Activated CD4-positive, alpha-beta memory T cell treated with anti-CD3 and anti-CD28 coated beads for 36 hours (primary cell): ENCODE results near the gene CADM2. TPM values are rescaled to one million over a fixed set of nuclear protein-coding genes. Genes with fewer than 3 reads are reported as not detected.
"Not testable (repeated sequence)": the region's sequence is repeated elsewhere in the genome, so short reads cannot be mapped to it uniquely, and the experiment has no call there.

ENCODE experiments used
- CTCF ChIA-PET: fragments of 350-600 bp; sonication (Branson Sonifier 250); formaldehyde crosslinking; loops from one replicate; lab custom pipeline; 2021; ENCODE audit warnings: antibody characterized with exemption, inconsistent platforms; lab: Charles Lee
- POLR2A ChIA-PET: fragments of 350-600 bp; sonication (Branson Sonifier 250); formaldehyde crosslinking; loops from one replicate; lab custom pipeline; 2021; ENCODE audit warnings: antibody characterized with exemption; lab: Charles Lee
- DNase-seq: peaks from one replicate; pipeline ENCODE4 v3.0.0-alpha.2; 2020
- H3K27ac Mint-ChIP-seq: one replicate; pipeline ENCODE4 v1.8.0; 2021; ENCODE audit warnings: mixed read lengths
- H3K27me3 Mint-ChIP-seq: one replicate; pipeline ENCODE4 v1.8.0; 2021; ENCODE audit warnings: mixed read lengths
- H3K36me3 Mint-ChIP-seq: one replicate; pipeline ENCODE4 v1.8.0; 2021; ENCODE audit warnings: mixed read lengths
- H3K4me1 Mint-ChIP-seq: one replicate; pipeline ENCODE4 v1.8.0; 2021; ENCODE audit warnings: low read depth, mixed read lengths
- H3K4me3 Mint-ChIP-seq: one replicate; pipeline ENCODE4 v1.8.0; 2021; ENCODE audit warnings: mild to moderate bottlenecking, mixed read lengths
- H3K9me3 Mint-ChIP-seq: one replicate; pipeline ENCODE4 v1.8.0; 2021; ENCODE audit warnings: mixed read lengths
- intact Hi-C: fragments of 100-400 bp; cut with micrococcal nuclease; formaldehyde crosslinking; loops from one replicate; pipeline ENCODE4 v1.15.1; 2023
- total RNA-seq, 2 experiments: library from RNA; stranded (reverse); gene quantifications; one replicate each; pipeline ENCODE4 v1.2.3, GENCODE V29; 2021

Gene CADM2
- total RNA-seq, 2 experiments from 2014 or later = not detected

DNA sequence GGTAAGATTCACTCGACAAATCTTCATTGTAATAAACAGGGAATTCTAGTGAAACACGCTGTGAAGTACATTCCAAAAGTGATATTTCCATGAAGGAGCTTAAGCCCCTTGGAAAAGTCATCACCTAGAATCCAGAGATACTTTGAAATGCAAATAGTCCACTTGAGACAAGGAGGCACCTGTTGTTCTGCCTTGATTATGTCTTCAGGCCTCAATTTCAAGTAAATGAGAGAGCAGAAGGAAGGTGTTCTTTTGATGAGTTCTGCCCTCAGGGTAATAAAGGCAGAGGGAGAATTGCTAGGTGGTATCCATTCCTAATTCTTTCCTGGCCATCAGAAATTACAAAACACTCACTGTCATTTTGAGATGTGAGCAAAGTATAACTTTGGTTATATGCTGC, 162.1 kb downstream of the CADM2 start:
- POLR2A ChIA-PET = no interaction called here
- no peaks in the 10 kb centered on the region for H3K4me1 Mint-ChIP-seq
- H3K9me3 Mint-ChIP-seq = peaks cover 22% of the 10 kb centered on the region
- CTCF ChIA-PET = no interaction called here
- H3K27ac Mint-ChIP-seq = no peak overlapping the region
- H3K4me3 Mint-ChIP-seq = no peak overlapping the region
- no peaks in the 10 kb centered on the region for H3K36me3 Mint-ChIP-seq
- no peaks in the 10 kb centered on the region for H3K27me3 Mint-ChIP-seq
- DNase-seq = no peak
- intact Hi-C loops = no loop called here

DNA sequence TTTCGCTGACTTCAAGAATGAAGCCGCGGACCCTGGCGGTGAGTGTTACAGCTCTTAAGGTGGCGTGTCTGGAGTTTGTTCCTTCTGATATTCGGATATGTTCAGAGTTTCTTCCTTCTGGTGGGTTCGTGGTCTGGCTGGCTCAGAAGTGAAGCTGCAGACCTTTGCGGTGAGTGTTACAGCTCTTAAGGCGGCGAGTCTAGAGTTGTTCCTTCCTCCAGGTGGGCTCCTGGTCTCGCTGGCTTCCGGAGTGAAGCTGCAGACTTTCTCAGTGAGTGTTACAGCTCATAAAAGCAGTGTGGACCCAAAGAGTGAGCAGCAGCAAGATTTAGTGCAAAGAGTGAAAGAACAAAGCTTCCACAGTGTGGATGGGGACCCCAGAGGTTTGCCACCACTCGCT, 174.1 kb downstream of the CADM2 start:
- H3K9me3 Mint-ChIP-seq, H3K27ac Mint-ChIP-seq, H3K27me3 Mint-ChIP-seq, CTCF ChIA-PET, H3K4me1 Mint-ChIP-seq, intact Hi-C loops, DNase-seq, H3K4me3 Mint-ChIP-seq, POLR2A ChIA-PET, H3K36me3 Mint-ChIP-seq: not testable (repeated sequence)

DNA sequence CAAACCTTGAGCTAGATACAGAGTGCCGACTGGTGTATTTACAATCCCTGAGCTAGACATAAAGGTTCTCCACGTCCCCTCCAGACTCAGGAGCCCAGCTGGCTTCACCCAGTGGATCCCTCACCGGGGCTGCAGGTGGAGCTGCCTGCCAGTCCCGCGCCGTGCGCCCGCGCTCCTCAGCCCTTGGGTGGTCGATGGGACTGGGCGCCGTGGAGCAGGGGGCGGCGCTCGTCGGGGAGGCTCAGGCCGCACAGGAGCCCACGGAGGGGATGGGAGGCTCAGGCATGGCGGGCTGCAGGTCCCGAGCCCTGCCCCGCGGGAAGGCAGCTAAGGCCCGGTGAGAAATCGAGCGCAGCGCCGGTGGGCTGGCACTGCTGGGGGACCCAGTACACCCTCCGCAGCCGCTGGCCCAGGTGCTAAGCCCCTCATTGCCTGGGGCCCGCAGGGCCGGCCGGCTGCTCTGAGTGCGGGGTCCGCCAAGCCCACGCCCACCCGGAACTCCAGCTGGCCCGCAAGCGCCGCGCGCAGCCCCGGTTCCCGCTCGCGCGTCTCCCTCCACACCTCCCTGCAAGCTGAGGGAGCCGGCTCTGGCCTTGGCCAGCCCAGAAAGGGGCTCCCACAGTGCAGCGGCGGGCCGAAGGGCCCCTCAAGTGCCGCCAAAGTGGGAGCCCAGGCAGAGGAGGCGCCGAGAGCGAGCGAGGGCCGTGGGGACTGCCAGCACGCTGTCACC, 175.1 kb downstream of the CADM2 start:
- POLR2A ChIA-PET, H3K27me3 Mint-ChIP-seq, H3K36me3 Mint-ChIP-seq, CTCF ChIA-PET, H3K27ac Mint-ChIP-seq, DNase-seq, H3K4me3 Mint-ChIP-seq, H3K9me3 Mint-ChIP-seq, H3K4me1 Mint-ChIP-seq, intact Hi-C loops: not testable (repeated sequence)

DNA sequence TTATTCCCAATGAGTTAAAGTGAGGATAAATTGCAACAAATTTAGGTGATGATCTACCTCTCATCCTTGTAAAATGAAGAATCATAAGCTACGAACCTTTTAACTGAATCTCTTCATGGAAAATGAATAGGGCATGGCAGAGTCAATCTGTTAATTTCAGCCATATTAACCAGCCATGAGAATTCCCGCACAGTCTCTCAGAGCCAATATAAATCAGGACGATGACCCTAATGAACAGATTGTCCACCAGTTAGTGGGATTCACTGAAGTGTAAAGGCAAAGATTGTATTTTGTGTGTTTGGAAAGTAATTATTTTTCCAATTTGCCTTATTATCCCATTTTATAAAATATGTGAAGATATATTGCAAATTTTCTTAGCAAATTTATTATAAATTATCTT, 183.8 kb downstream of the CADM2 start:
- no peak overlapping the region for H3K27ac Mint-ChIP-seq

DNA sequence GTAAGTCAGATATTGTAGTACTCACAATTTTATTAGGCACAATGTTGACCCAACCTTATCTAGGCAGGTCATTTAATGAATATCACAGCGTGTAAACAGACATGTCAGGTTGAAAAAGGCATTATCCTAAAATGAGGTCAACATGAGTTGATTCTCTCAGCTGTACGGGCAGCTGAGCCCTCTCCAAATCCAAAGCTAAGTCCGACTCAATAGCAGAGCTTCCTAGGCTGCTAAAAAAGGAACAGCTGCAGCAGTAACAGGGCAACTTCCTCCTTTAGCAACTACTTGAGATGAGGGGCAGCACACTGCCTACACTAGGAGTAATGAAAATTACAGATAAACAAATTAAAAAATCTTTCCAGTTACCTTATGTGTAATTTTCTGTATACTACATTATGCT, 189.2 kb downstream of the CADM2 start:
- ChIA-PET CTCF (no interaction called here), POLR2A (no interaction called here)
- H3K4me3 Mint-ChIP-seq = no peak overlapping the region
- no peaks in the 10 kb centered on the region for H3K4me1 Mint-ChIP-seq
- H3K36me3 Mint-ChIP-seq = no peaks in the 10 kb centered on the region
- no peak overlapping the region for H3K27ac Mint-ChIP-seq
- peaks cover 8% of the 10 kb centered on the region for H3K9me3 Mint-ChIP-seq
- no peaks in the 10 kb centered on the region for H3K27me3 Mint-ChIP-seq
- intact Hi-C loops = no loop called here
- DNase-seq = no peak

More for the DNA sequence above, 183.8 kb downstream of the CADM2 start:
- Mint-ChIP-seq H3K4me1 (no peaks in the 10 kb centered on the region), H3K9me3 (peaks cover 6% of the 10 kb centered on the region), H3K27me3 (no peaks in the 10 kb centered on the region), H3K36me3 (no peaks in the 10 kb centered on the region), H3K4me3 (no peak overlapping the region)
- DNase-seq = no peak
- intact Hi-C loops = no loop called here
- ChIA-PET CTCF (no interaction called here), POLR2A (no interaction called here)

DNA sequence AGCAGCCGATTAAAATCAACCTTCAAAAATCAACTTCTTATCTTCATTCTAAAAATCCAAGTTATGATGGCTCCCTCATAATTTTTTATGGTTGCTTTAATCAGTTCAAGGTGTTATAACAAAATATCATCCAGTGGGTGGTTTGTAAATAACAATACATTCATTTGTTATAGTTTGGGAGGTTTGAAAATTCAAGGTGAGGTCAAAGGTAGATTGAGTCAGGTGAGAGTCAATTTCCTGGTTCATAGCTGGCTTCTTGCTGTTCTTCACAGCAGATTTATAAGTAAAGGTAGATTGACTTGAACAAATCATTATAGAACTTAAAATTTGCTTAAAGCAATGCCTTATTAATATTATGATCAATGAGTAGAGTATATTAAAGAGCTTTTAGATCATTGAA, 192.8 kb downstream of the CADM2 start:
- Mint-ChIP-seq H3K36me3 (no peaks in the 10 kb centered on the region), H3K27me3 (no peaks in the 10 kb centered on the region), H3K27ac (no peak overlapping the region), H3K9me3 (peaks cover 6% of the 10 kb centered on the region), H3K4me3 (no peak overlapping the region), H3K4me1 (no peaks in the 10 kb centered on the region)
- DNase-seq = no peak
- ChIA-PET POLR2A (no interaction called here), CTCF (no interaction called here)
- intact Hi-C loops = no loop called here

DNA sequence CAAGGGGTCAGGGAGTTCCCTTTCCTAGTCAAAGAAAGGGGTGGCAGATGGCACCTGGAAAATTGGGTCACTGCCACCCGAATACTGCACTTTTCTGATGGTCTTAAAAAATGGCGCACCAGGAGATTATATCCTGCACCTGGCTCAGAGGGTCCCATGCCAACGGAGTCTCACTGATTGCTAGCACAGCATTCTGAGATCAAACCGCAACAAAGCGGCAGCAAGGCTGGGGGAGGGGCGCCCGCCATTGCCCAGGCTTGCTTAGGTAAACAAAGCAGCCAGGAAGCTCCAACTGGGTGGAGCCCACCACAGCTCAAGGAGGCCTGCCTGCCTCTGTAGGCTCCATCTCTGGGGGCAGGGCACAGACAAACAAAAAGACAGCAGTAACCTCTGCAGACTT, 194.5 kb downstream of the CADM2 start:
- POLR2A ChIA-PET, intact Hi-C loops, H3K36me3 Mint-ChIP-seq, H3K27me3 Mint-ChIP-seq, H3K9me3 Mint-ChIP-seq, H3K4me1 Mint-ChIP-seq, H3K27ac Mint-ChIP-seq, H3K4me3 Mint-ChIP-seq, DNase-seq: not testable (repeated sequence)
- CTCF ChIA-PET = interaction anchor here (0.6 kb wide), 1 partner anchor 1860 kb away, joined by 4 read pairs; no protein-coding TSS in a partner anchor

DNA sequence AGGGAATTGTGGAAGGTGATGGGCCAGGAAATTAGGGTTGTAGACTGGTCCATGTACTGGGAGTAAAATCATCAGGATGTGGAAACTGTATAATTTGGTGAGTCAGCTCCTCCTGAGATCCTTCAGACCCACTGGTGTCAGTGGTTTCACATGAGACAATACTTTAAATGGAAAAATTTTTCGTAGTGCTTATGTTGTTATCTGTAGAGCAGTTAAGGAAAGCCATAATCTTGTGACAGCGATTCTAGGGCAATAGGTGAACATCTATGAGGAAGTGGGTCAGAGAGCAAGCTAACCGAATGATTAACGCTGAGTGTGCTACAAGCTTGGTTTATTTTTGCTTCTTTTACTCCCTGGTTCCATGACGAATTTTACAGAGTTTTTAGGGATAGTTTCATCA, 200.6 kb downstream of the CADM2 start:
- H3K9me3 Mint-ChIP-seq = peaks cover 12% of the 10 kb centered on the region
- intact Hi-C loops = no loop called here
- CTCF ChIA-PET = no interaction called here
- no peaks in the 10 kb centered on the region for H3K36me3 Mint-ChIP-seq
- H3K4me3 Mint-ChIP-seq = no peak overlapping the region
- POLR2A ChIA-PET = no interaction called here
- H3K27me3 Mint-ChIP-seq = no peaks in the 10 kb centered on the region
- DNase-seq = no peak
- no peak overlapping the region for H3K27ac Mint-ChIP-seq
- no peaks in the 10 kb centered on the region for H3K4me1 Mint-ChIP-seq

DNA sequence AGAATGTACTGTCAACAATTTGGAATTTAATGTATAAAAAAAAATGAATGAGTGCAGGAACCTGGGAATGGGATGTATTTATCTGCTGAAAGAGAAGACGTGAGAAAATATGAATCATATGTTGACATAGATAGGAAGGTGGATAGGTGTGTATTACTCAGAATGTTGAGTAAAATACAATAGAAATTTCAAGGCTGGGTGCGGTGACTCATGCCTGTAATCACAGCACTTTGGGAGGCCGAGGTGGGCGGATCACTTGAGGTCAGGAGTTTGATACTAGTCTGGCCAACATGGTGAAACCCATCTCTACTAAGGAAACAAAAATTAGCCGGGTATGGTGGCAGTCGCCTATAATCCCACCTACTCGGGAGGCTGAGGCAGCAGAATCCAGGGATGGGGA, 202.8 kb downstream of the CADM2 start:
- Mint-ChIP-seq H3K4me1 (no peaks in the 10 kb centered on the region), H3K27me3 (no peaks in the 10 kb centered on the region), H3K27ac (no peak overlapping the region), H3K36me3 (no peaks in the 10 kb centered on the region), H3K4me3 (no peak overlapping the region), H3K9me3 (peaks cover 12% of the 10 kb centered on the region)
- ChIA-PET CTCF (no interaction called here), POLR2A (no interaction called here)
- no peak for DNase-seq
- intact Hi-C loops = no loop called here

DNA sequence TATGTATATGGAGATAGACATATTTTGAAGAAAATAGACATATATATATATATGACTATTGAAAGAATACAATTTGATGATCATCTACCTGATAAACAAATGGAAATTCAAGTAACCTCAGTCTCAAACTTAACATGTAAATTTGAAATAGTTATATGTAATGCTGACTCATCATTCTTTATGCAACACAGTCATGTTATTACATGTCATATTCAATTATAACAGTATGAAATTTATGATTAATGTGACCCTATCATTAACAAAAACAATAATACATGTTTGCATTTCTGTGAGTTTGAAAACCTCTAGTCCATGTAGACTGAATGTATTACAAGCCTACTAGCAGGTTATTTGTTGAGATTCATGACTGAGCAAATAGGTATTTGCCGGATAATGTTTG, 204.1 kb downstream of the CADM2 start:
- Mint-ChIP-seq H3K27me3 (no peaks in the 10 kb centered on the region), H3K4me1 (no peaks in the 10 kb centered on the region), H3K36me3 (no peaks in the 10 kb centered on the region), H3K9me3 (peaks cover 10% of the 10 kb centered on the region), H3K27ac (no peak overlapping the region), H3K4me3 (no peak overlapping the region)
- CTCF ChIA-PET = no interaction called here
- POLR2A ChIA-PET = no interaction called here
- DNase-seq = no peak
- intact Hi-C loops = no loop called here

DNA sequence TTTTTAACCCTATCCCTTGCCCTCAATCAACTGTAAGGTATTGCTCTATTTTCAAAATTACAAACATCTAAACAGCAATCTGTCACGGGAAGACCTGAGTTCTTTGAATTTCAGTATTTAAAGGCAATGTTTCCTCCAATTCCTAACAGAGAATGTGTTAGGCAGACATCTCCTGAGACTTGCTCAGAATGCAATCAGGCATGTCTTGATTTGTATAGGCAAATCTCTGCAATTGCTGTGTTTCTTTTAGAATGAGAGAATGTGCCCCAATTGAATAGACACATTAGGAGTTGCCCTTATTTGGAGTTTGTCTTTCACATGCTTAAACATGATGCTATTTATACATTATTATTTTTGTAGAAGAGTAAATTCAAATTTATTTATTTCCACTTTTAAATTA, 205.6 kb downstream of the CADM2 start:
- ChIA-PET POLR2A (no interaction called here), CTCF (no interaction called here)
- intact Hi-C loops = no loop called here
- Mint-ChIP-seq H3K36me3 (no peaks in the 10 kb centered on the region), H3K9me3 (peaks cover 5% of the 10 kb centered on the region), H3K27me3 (no peaks in the 10 kb centered on the region), H3K4me3 (no peak overlapping the region), H3K27ac (no peak overlapping the region), H3K4me1 (no peaks in the 10 kb centered on the region)
- no peak for DNase-seq

DNA sequence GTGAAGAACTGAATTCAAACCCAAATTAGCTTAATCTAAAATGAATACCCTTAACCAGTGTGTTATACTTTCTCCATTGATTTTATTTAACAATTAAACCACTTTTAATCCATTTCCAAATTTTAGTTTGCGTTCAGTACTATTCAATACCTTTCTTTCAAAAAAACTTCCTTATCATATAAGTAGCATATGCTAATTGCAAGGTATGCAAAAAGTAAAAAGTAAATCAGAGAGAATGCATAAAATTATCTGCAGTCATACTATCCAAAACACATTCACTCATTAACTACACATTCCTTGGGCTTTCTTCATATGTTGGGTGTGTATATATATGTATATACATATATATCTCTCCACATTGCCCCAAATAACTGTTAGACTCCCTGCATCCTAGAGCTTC, 208.8 kb downstream of the CADM2 start:
- H3K36me3 Mint-ChIP-seq = no peaks in the 10 kb centered on the region
- no peak overlapping the region for H3K4me3 Mint-ChIP-seq
- no peaks in the 10 kb centered on the region for H3K27me3 Mint-ChIP-seq
- ChIA-PET CTCF (no interaction called here), POLR2A (no interaction called here)
- no peak for DNase-seq
- H3K9me3 Mint-ChIP-seq = peaks cover 4% of the 10 kb centered on the region
- no peak overlapping the region for H3K27ac Mint-ChIP-seq
- no peaks in the 10 kb centered on the region for H3K4me1 Mint-ChIP-seq
- intact Hi-C loops = no loop called here

DNA sequence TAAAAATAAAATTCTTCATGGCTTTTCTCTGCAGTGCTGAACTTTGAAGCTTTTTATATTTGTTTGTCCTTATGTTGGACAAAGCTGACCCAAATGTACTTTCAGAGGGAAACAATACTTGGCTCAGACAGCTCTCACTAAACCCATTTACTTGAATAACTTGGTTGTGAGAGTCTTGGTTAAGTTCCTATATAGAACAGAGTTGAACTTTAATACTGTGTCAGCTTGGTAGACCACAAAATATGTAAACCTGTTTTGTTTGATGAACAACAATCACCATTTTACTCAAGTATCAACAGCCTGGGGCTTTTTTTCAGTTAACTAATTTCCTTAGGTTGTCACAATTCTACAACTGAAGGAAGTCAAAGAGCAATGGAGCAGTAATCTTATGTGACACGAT, 211.9 kb downstream of the CADM2 start:
- no peak overlapping the region for H3K4me3 Mint-ChIP-seq
- CTCF ChIA-PET = no interaction called here
- H3K27ac Mint-ChIP-seq = no peak overlapping the region
- no peaks in the 10 kb centered on the region for H3K36me3 Mint-ChIP-seq
- intact Hi-C loops = no loop called here
- H3K9me3 Mint-ChIP-seq = peaks cover 14% of the 10 kb centered on the region
- no peaks in the 10 kb centered on the region for H3K27me3 Mint-ChIP-seq
- POLR2A ChIA-PET = no interaction called here
- DNase-seq = no peak
- no peaks in the 10 kb centered on the region for H3K4me1 Mint-ChIP-seq
